Esophagus squamous epithelium (tissue), 5 donors: ENCODE results near the gene ADAMTS3. TPM values are rescaled to one million over a fixed set of nuclear protein-coding genes. Genes with fewer than 3 reads are reported as not detected.

Source experiments
- DNase-seq: peaks from one replicate; lab custom pipeline; 2025; lab: John Stamatoyannopoulos, UW
- H3K27ac ChIP-seq, 4 donors: fragments of 200-600 bp; sonication (generic); one replicate each; pipeline ENCODE4 v1.5.1; 2016 to 2019; ENCODE audit warnings: mild to moderate bottlenecking in 1 of 4
- H3K27me3 ChIP-seq, 4 donors: fragments of 200-600 bp; sonication (generic); 1 replicate in 3 of 4; 2 replicates in 1 of 4; pipeline versions ENCODE4 v1.5.1 to v1.6.0; 2017 to 2021; ENCODE audit warnings: antibody characterized with exemption in 1 of 4
- H3K36me3 ChIP-seq, 3 donors: fragments of 200-600 bp; sonication (generic); one replicate each; pipeline ENCODE4 v1.5.1; 2016 to 2019
- H3K4me1 ChIP-seq, 3 donors: fragments of 200-600 bp; sonication (generic); one replicate each; pipeline ENCODE4 v1.5.1; 2017 to 2019
- H3K4me3 ChIP-seq, 4 donors: fragments of 200-600 bp; sonication (generic); 1 replicate in 3 of 4; 2 replicates in 1 of 4; pipeline ENCODE4 v1.5.1; 2016 to 2019; ENCODE audit warnings: mild to moderate bottlenecking in 2 of 4, moderate library complexity in 1 of 4
- H3K9me3 ChIP-seq, 3 donors: fragments of 200-600 bp; sonication (generic); one replicate each; pipeline ENCODE4 v1.5.1; 2016 to 2019
- POLR2A ChIP-seq, 4 donors: fragments of 450-650 bp; IDR thresholded peaks; one replicate each; pipeline ENCODE4 v1.6.1; 2017; ENCODE audit warnings: antibody characterized with exemption in 4 of 4, mild to moderate bottlenecking in 4 of 4, moderate library complexity in 3 of 4
- WGBS, 2 donors: methylation state at CpG; one replicate each; pipeline ENCODE4 v1.1.5; 2018; 5-methylcytosine and 5-hydroxymethylcytosine counted together
- intact Hi-C: fragments of 100-400 bp; cut with DNase I; formaldehyde crosslinking; loops from one replicate; pipeline ENCODE4 v1.15.0; 2022
- total RNA-seq, 4 donors: library from RNA; depleted of rRNA; stranded (reverse); fragments of >200 nt; gene quantifications; one replicate each; pipeline ENCODE4 v1.1.0, GENCODE V29; 2016
- TF ChIP-seq, protein P1 (sequence below), 6 experiments: fragments of 450-650 bp in 4 of 6; fragments of 200-600 bp in 2 of 6; sonication (generic) in 2 of 6; IDR thresholded peaks; one replicate each; pipeline ENCODE4 v1.5.1; 2016 to 2019; ENCODE audit warnings: antibody characterized with exemption in 6 of 6, mild to moderate bottlenecking in 4 of 6, moderate library complexity in 4 of 6
- donor health status: DM: yes; HTN: yes; CAD: no.

The ADAMTS3 gene
- total RNA-seq, 4 donors from 2014 or later = 0.15 to 0.57 (median 0.18) TPM; not detected in 1

DNA sequence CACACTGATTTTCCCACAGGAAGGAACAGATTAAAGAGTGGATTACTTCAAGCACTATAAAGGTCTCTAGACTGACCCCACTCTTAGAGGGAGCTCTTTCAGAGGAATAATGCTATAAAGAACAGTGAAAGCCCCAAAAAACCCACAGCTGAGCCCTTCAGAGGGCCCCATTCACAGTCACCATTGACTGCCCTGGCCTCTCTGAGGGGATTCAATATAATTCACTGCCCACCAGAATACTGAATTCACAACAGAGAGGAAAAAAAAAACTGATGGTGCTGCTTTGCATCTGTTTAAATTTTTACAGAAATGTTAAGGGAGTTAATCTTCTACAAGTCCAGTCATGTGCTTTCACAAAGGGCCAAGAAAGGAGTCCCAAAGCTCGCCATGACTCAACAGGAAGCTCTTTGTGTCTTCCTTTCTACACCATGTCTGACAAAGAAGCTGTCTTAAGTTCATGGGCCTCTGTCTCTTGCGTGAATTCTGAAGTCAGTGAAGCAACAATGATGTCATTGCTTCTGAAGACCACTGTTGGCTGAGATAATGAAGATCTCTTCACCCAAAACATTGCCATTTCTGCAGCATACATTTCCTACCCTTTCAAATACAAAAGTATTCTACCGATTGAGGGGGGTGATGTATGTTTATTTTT, 174.9 kb downstream of the ADAMTS3 start:
- no peak for TF ChIP-seq POLR2A (IDR thresholded peaks at IDR 0.05)
- TF ChIP-seq, protein P1, sequence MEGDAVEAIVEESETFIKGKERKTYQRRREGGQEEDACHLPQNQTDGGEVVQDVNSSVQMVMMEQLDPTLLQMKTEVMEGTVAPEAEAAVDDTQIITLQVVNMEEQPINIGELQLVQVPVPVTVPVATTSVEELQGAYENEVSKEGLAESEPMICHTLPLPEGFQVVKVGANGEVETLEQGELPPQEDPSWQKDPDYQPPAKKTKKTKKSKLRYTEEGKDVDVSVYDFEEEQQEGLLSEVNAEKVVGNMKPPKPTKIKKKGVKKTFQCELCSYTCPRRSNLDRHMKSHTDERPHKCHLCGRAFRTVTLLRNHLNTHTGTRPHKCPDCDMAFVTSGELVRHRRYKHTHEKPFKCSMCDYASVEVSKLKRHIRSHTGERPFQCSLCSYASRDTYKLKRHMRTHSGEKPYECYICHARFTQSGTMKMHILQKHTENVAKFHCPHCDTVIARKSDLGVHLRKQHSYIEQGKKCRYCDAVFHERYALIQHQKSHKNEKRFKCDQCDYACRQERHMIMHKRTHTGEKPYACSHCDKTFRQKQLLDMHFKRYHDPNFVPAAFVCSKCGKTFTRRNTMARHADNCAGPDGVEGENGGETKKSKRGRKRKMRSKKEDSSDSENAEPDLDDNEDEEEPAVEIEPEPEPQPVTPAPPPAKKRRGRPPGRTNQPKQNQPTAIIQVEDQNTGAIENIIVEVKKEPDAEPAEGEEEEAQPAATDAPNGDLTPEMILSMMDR (IDR thresholded peaks at IDR 0.05) = no peak
- intact Hi-C loops = no loop called here
- WGBS, 2 donors = 41 to 48% methylated on average over 3 of the region's 3 CpGs
- Histone ChIP-seq H3K36me3 (no peaks in the 10 kb centered on the region), H3K27ac (no peak overlapping the region), H3K27me3 (no peaks in the 10 kb centered on the region), H3K4me3 (no peak overlapping the region), H3K9me3 (no peaks in the 10 kb centered on the region), H3K4me1 (peaks cover 0 to 6% (median 0%) of the 10 kb centered on the region in 3 donors)
- no peak for DNase-seq

DNA sequence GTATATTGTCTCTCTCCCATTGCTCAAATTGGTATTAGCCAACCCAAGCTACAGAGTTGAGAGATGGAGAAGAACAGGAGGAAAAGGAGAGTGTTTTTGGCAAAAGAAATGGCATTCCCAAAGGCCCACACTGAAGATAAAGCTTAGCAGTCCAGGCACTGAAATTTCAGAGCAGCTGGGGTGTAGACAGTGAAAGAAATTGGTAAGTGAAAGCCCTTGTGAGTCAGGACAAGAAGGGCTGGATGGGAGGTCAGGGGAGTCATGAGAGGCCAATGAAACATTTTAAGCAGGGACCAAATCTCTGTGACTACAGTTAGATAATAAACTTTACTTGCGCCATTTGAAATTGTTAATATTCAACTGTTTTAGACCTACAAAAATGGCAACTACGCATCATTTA, 177.7 kb downstream of the ADAMTS3 start:
- TF ChIP-seq, protein P1 (IDR thresholded peaks at IDR 0.05) = no peak
- TF ChIP-seq POLR2A (IDR thresholded peaks at IDR 0.05) = no peak
- H3K36me3 ChIP-seq = no peaks in the 10 kb centered on the region
- no peak overlapping the region for H3K4me3 ChIP-seq
- DNase-seq = no peak
- intact Hi-C loops = no loop called here
- no peak overlapping the region for H3K27ac ChIP-seq
- 94 to 95% methylated on average over 2 of the region's 2 CpGs for WGBS, 2 donors
- H3K9me3 ChIP-seq = no peaks in the 10 kb centered on the region
- H3K4me1 ChIP-seq = peaks cover 0 to 6% (median 0%) of the 10 kb centered on the region in 3 donors
- no peaks in the 10 kb centered on the region for H3K27me3 ChIP-seq

DNA sequence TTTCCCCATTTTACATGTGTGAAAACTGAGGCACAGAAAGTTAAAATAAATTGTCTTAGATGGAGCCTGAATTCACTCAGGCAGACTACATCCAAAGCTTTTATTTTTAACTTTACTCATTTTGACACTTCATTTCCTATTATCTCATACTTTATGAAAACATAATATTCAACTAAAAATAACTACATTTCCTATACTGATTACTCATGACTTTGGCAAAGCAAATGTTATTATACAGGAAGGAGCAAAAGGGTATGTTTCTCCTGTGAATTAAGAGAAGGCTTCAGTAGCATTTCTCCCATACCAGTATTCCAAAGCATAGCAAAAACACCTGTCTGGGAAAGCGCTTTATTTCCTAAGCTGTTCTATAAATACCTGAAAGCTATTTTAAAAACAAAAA, 178.6 kb downstream of the ADAMTS3 start:
- H3K27me3 ChIP-seq = no peaks in the 10 kb centered on the region
- TF ChIP-seq POLR2A (IDR thresholded peaks at IDR 0.05) = no peak
- TF ChIP-seq, protein P1 (IDR thresholded peaks at IDR 0.05) = no peak
- 45 to 68% methylated on average over 1 of the region's 1 CpG for WGBS, 2 donors
- DNase-seq = no peak
- H3K36me3 ChIP-seq = no peaks in the 10 kb centered on the region
- intact Hi-C loops = no loop called here
- no peak overlapping the region for H3K27ac ChIP-seq
- H3K4me1 ChIP-seq = peaks cover 0 to 6% (median 0%) of the 10 kb centered on the region in 3 donors
- H3K9me3 ChIP-seq = no peaks in the 10 kb centered on the region
- H3K4me3 ChIP-seq = no peak overlapping the region

DNA sequence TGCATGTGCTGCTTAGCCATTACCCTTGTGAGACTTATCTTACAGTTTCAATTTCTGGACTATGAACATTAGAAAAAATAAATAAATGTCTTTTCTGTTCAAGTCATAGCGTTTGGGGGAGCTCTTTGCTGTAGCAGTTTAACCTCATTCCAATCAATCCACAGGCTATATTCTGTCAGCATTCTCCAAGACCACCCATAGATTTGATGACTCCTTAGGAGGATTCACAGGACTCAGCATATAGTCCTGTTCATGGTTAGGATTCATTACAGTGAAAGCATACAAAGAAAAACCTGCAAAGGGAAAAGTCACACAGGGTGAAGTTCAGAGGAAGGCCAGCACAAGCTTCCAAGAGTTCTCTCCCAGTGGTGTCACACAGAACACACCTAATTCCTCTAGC, 180.5 kb downstream of the ADAMTS3 start:
- no peaks in the 10 kb centered on the region for H3K36me3 ChIP-seq
- WGBS, 2 donors = 80 to 83% methylated on average over 1 of the region's 1 CpG
- H3K27me3 ChIP-seq = no peaks in the 10 kb centered on the region
- H3K4me1 ChIP-seq = no peaks in the 10 kb centered on the region
- TF ChIP-seq, protein P1 (IDR thresholded peaks at IDR 0.05) = no peak
- no peak for TF ChIP-seq POLR2A (IDR thresholded peaks at IDR 0.05)
- H3K9me3 ChIP-seq = no peaks in the 10 kb centered on the region
- intact Hi-C loops = no loop called here
- no peak overlapping the region for H3K27ac ChIP-seq
- no peak for DNase-seq
- H3K4me3 ChIP-seq = no peak overlapping the region

DNA sequence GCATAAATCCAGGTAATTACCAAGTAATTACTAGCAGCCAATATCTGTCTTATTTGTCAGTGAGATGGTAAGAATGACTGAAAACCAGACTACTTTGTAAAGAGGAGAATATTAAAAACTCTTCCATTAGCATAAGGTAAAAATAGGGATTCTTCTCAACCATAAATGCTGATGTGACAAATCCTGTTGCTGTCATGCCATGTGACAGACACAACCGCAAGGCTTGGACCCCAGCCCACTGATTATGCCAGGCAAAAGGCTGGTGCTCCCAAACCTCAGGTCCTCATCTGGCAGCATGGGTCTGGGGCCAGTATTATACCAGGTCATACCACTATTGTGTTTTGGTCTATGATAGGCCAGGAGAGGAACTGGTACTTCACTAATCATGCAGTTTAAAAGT, 181.1 kb downstream of the ADAMTS3 start:
- Histone ChIP-seq H3K27me3 (no peaks in the 10 kb centered on the region), H3K4me1 (no peaks in the 10 kb centered on the region), H3K9me3 (no peaks in the 10 kb centered on the region), H3K4me3 (no peak overlapping the region), H3K36me3 (no peaks in the 10 kb centered on the region), H3K27ac (no peak overlapping the region)
- no peak for DNase-seq
- WGBS, 2 donors = 53 to 100% methylated on average over 1 of the region's 1 CpG
- no peak for TF ChIP-seq POLR2A (IDR thresholded peaks at IDR 0.05)
- TF ChIP-seq, protein P1 (IDR thresholded peaks at IDR 0.05) = no peak
- intact Hi-C loops = no loop called here
